Stimulated activated CD4-positive, alpha-beta T cell treated with anti-CD3 and anti-CD28 coated beads, Interleukin-1b, Interleukin-23, amount 100 ng/mL, for 4 hours (primary cell): ENCODE data around the gene CHP1.
"Not testable (repeated sequence)": the region's sequence is repeated elsewhere in the genome, so short reads cannot be mapped to it uniquely, and the experiment has no call there.

ENCODE experiments used
- DNase-seq, 2 donors: peaks; one replicate each; pipeline ENCODE4 v3.0.0-alpha.2; 2020; ENCODE audit warnings: low read depth in 2 of 2

CHP1 gene

DNA sequence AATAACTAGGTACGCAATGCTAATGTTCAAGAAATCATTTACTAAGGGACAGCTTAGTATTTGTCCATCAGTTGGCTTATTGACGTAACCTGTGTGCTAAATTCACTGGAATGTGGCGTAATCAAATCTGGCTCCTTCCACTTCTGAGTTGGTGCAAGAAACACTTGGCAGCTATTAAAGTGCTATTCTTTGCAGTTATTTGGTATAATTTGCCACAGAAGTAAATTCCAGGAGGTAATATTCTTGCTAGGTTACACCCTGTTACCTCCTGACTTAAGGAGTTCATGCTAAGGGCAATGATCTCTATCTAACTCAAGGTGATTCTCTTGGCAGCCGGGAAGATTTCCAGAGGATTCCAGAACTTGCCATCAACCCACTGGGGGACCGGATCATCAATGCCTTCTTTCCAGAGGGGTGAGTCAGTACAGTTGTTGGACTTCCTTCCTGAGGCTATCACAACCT lies 25.5 kb downstream of the CHP1 start:
- no peak for DNase-seq

- no peak for DNase-seq
Measured at GRCh38 chr15:41258750-41259471, 27.8 kb downstream of the CHP1 start.

DNA sequence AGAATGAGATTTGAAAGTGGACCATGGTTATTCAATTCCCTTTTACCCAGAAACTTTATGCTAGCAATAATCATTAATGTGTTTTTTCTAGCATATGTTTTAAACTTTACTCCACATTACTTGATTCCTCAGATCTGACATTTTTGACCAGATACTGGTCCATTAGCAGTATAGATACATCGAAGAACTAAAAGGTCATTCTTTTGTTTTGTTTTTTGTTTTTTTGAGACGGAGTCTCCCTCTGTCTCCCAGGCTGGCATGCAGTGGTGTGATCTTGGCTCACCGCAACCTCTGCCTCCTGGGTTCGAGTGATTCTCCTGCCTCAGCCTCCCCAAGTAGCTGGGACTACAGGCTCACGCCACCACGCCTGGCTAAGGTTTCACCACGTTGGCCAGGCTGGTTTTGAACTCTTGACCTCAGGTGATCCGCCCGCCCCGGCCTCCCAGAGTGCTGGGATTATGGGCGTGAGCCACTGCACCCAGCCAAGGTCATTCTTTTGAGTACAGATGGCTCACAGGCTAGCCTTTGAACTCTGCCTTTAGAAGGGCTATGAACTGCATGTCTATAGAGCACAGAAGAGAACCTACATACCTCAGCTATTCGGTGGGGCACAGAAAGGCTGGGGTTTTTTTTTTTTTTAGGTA lies 28.6 kb downstream of the CHP1 start:
- no peak for DNase-seq

- DNase-seq: not testable (repeated sequence)
Measured at GRCh38 chr15:41260924-41261323, 29.9 kb downstream of the CHP1 start.

DNA sequence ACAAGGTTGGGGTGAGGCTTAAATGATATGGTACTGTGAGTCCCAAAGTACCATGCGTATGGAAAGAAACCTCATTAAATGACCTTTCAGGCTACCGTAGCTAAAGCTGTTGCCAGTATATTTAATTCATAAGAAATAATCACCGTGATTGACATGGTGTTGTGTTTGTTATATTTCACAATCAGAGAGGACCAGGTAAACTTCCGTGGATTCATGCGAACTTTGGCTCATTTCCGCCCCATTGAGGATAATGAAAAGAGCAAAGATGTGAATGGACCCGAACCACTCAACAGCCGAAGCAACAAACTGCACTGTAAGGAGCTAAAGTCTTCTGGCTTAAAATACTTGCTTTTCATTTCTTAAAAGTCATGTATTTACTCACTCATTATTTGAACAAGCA lies 31.5 kb downstream of the CHP1 start:
- no peak for DNase-seq

- no peak for DNase-seq
Measured at GRCh38 chr15:41263891-41264351, 32.9 kb downstream of the CHP1 start.

DNA sequence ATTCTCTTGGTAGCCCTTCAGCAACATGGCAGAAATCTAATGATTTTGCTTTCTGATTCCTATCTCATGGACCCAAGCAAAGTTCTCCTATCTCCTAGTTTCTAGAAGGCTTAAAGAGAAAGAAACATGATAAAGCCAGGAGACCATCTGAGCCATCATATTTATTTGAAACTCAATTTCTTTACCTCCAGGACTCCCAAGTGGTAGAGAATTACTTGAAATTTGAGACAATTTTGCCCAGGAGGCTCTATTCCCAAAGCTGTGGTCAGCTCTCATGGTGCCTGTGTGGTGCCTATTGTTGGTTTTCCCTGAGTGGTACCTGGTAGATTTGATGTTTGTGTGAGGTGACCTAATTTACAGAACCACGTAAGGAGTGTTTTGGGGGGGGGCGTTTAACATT lies 38.8 kb downstream of the CHP1 start:
- DNase-seq: no peak

DNA sequence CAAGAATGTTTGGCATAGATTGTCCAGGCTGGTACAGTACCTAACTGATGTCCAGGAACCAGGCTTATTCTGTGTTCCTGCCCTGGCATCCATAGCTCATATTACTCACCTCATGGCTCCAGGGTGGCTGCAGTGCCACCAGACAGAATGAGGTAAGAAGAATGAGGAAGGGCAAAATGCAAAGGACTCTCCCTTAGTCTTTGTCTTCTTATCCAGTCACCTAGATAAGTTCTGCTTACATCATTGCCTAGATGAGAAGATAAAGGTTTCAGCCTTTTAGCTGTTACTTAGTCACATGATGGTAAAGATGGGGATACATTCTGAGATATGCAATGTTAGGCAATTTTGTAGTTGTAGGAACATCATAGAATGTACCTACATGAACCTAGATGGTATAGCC lies 45.8 kb downstream of the CHP1 start:
- no peak for DNase-seq

- DNase-seq: no peak
Measured at GRCh38 chr15:41278319-41278718, 47.3 kb downstream of the CHP1 start.

GRCh38 chr15:41279535-41280283 lies 48.6 kb downstream of the CHP1 start:
- no peak for DNase-seq

- no peak for DNase-seq
Measured at GRCh38 chr15:41281236-41281635, 50.2 kb downstream of the CHP1 start.

GRCh38 chr15:41282436-41282835 lies 51.4 kb downstream of the CHP1 start:
- not testable (repeated sequence) for DNase-seq

DNA sequence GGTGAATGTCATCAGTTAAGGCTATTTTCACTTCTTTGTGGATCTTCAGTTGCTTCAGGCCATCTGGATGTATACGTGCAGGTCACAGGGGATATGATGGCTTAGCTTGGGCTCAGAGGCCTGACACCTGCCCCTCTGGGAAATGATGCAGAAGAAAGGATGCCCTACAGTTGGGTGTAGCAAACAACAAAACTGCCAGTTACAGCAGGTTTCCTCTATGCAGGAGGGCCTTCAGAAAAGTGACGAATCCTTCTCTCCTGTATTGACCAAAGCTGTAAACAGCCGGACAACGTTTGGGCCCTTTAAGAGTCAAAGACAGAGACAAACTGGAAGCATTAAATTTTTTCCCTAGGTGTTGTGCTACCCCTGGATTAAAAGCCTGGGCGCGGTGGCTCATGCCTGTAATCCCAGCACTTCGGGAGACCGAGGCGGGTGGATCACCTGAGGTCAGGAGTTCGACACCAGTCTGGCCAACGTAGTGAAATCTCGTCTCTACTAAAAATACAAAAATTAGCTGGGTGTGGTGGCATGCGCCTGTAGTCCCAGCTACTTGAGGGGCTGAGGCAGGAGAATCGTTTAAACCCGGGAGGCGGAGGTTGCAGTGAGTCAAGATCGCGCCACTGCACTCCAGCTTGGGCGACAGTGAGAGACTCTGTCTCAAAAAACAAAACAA lies 52.0 kb downstream of the CHP1 start:
- DNase-seq: peak in 1 of 2 donors; percentile 1

DNA sequence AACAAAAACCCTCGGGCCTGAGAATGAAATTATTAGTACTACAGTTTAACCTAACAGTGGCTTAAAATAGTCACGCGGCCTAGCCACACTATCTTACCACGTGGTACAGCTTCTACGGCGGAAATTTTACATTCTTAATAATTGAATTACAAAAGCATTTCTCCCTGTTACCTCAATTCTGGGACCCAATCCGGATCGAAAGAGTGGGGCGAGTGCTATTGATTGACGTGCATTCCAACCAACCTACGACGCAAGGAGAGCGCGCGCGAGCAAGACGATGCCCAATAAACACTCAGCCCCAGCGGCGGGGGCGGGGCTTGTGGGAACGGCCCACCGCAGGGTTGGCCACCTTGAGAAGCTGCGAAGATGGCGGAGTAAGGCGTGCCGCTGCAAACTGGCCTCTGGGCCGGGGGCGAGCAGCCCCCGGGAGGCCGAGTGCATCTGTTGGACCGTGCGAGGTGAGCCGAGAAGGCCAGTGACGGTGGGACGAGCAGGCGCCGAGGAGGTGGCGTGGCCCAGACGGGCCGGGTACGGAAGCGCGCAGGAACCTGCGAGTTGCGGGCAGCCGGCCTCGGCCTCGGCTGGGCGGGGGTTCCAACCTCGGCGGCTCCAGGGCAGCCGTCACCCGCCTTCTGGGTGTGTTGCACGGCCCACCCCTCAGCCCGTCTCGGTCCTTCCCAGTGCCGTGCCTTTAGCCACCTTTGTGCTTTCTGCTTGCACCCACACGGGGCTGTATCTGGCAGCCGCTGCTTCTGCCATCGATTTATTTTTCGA lies 52.8 kb downstream of the CHP1 start:
- peak; percentile 95 to 97 for DNase-seq

GRCh38 chr15:41284427-41285177 lies 53.5 kb downstream of the CHP1 start:
- no peak for DNase-seq

DNA sequence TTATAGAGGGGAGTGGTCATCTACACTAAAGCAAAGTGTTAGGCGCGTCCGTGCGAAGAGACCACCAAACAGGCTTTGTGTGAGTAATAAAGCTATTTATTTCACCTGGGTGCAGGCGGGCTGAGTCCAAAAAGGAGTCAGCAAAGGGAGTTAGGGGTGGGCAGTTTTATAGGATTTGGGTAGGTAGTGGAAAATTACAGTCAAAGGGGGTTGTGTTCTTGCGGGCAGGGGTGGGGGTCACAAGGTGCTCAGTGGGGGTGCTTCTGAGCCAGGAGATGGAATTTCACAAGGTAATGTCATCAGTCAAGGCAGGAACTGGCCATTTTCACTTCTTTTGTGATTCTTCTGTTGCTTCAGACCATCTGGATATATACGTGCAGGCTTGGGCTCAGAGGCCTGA lies 54.2 kb downstream of the CHP1 start:
- no peak for DNase-seq

- no peak for DNase-seq
Measured at GRCh38 chr15:41286665-41287333, 55.7 kb downstream of the CHP1 start.

- no peak for DNase-seq
Measured at GRCh38 chr15:41288464-41288863, 57.4 kb downstream of the CHP1 start.

DNA sequence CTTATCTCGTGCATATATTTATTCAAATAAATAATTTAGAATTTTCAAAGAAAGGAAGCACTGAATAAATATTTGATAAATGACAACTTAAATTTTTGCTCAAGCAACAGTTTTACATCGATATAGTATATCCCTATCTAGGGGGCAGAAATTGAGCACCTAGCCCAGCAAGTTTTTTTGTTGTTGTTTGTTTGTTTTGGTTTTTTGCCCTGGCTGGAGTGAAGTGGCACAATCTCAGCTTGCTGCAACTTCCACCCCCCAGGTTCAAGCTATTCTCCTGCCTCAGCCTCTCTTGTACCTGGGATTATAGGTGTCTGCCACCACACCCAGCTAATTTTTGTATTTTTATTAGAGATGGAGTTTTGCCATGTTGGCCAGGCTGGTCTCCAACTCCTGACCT lies 58.9 kb downstream of the CHP1 start:
- no peak for DNase-seq

DNA sequence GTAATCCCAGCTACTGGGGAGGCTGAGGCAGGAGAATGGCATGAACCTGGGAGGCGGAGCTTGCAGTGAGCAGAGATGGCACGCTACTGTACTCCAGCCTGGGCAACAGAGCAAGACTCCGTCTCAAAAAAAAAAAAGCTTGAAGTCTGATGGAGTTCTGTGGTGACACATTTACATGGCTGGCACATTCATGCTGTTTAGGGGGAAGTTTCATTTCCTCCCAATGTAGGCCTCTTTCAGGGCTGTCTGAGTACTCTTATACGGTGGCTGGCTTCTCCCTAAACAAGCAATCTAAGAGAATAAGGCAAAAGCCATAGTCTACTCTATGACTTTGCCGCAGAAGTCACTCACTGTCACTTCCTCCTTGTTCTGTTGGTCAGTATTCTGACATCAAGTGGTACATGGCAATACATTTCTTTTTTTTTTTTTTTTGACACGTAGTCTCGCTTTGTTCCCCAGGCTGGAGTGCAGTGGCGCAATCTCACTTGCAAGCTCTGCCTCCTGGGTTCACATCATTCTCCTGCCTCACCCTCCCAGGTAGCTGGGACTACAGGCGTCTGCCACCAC lies 60.1 kb downstream of the CHP1 start:
- DNase-seq: no peak
